Activated T-helper 17 cell treated with anti-CD3 and anti-CD28 coated beads, Interleukin-2, amount 50 U/mL, for 72 hours (primary cell): ENCODE data around the gene COLQ. TPM values are rescaled to one million over a fixed set of nuclear protein-coding genes. Genes with fewer than 3 reads are reported as not detected.

Experiments used
- ATAC-seq: fragments of 150-1000 bp; cut with Tn5 transposase; replicated peaks from 2 replicates; pipeline ENCODE4 v1.10.0; 2021; ENCODE audit warnings: mild to moderate bottlenecking, moderate library complexity
- H3K27ac Mint-ChIP-seq: one replicate; pipeline ENCODE4 v1.8.0; 2022; ENCODE audit warnings: mixed read lengths
- H3K27me3 Mint-ChIP-seq: one replicate; pipeline ENCODE4 v1.8.0; 2022; ENCODE audit warnings: mixed read lengths
- H3K36me3 Mint-ChIP-seq: one replicate; pipeline ENCODE4 v1.8.0; 2022; ENCODE audit warnings: low read depth, mild to moderate bottlenecking, mixed read lengths
- H3K4me1 Mint-ChIP-seq: one replicate; pipeline ENCODE4 v1.8.0; 2022; ENCODE audit warnings: mixed read lengths
- H3K4me3 Mint-ChIP-seq: one replicate; pipeline ENCODE4 v1.8.0; 2022; ENCODE audit warnings: mild to moderate bottlenecking, mixed read lengths
- H3K9me3 Mint-ChIP-seq: one replicate; pipeline ENCODE4 v1.8.0; 2022; ENCODE audit warnings: mixed read lengths
- total RNA-seq, 2 donors: library from RNA; stranded (reverse); gene quantifications; one replicate each; pipeline ENCODE4 v1.2.3, GENCODE V29; 2022

Gene COLQ
- total RNA-seq, 2 donors from 2014 or later = 2.7 to 6.1 TPM

DNA sequence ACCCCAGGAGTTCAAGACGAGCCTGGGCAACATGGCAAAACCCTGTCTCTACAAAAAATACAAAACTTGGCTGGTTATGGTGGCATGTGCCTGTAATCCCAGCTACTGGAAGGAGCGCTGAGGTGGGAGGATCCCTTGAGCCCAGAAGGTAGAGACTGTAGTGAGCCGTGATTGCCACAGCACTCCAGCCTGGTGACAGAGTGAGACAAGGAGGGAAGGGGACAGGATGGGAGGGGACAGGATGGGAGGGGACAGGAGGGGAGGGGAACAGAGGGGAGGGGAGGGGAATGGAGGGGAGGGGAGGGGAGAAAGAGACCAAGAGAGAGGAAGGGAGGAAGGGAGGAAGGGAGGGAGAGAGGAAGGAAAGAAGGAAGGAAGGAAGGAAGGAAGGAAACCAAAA lies 11.0 kb downstream of the COLQ start:
- ATAC-seq = no peak
- H3K36me3 Mint-ChIP-seq = no peaks in the 10 kb centered on the region
- no peak overlapping the region for H3K27ac Mint-ChIP-seq
- H3K9me3 Mint-ChIP-seq = no peaks in the 10 kb centered on the region
- no peak overlapping the region for H3K4me3 Mint-ChIP-seq
- H3K27me3 Mint-ChIP-seq = no peaks in the 10 kb centered on the region
- peaks cover 5% of the 10 kb centered on the region for H3K4me1 Mint-ChIP-seq

DNA sequence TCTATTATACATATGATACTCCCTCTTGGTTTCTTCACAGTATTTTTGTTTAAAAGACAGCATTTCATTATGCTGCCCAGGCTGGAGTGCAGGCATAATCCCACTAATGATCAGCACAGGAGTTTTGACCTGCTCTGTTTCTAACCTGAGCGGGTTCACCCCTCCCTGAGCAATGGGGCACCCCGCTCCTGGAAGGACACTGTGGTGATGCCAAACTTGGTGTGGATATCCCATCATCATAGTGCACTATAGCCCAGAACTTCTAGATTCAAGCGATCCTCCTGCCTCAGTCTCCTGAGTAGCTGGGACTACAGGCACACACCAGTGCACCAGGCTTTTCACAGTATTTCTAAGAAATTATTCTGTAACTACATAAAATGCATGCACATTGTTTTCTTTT lies 14.9 kb downstream of the COLQ start:
- ATAC-seq = no peak

DNA sequence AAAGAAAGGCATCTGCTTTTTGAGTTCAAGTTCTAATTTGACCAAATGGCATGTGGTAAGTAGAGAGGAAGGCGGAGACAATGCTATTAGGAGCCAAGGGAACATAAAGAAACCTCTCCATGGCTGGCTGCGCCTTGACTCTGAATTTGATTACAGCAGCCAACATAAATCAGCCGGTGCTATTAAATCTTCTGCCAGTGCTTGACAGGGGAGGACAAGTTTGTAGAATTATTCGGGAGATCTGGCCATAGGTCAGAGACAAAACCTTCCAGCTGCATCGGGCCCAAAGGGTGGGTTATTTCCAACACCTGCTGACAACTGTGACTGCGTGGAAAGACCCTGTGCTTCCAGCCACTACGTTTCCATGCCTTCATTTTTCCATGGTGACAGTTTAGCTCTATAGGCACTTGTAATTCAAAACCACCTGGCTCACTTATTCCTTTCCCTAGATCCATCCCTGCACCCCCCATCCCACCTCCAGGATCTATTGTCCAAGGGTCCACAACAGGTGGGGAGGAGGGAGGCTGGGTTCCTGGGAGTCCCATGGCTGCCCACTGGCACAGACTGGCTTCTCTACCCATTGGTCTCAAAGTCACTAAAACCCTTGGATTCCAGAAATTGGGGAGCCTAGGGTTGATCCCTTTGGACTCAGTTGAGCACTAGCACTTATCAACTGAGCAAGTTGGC lies 15.9 kb downstream of the COLQ start:
- peaks cover 10% of the 10 kb centered on the region for H3K4me1 Mint-ChIP-seq
- no peak overlapping the region for H3K27ac Mint-ChIP-seq
- ATAC-seq = no peak
- H3K27me3 Mint-ChIP-seq = no peaks in the 10 kb centered on the region
- H3K4me3 Mint-ChIP-seq = no peak overlapping the region
- H3K9me3 Mint-ChIP-seq = no peaks in the 10 kb centered on the region
- H3K36me3 Mint-ChIP-seq = no peaks in the 10 kb centered on the region

More for the DNA sequence above, 14.9 kb downstream of the COLQ start:
- no peaks in the 10 kb centered on the region for H3K36me3 Mint-ChIP-seq
- no peak overlapping the region for H3K4me3 Mint-ChIP-seq
- H3K27ac Mint-ChIP-seq = no peak overlapping the region
- H3K9me3 Mint-ChIP-seq = no peaks in the 10 kb centered on the region
- H3K4me1 Mint-ChIP-seq = peaks cover 8% of the 10 kb centered on the region
- no peaks in the 10 kb centered on the region for H3K27me3 Mint-ChIP-seq

DNA sequence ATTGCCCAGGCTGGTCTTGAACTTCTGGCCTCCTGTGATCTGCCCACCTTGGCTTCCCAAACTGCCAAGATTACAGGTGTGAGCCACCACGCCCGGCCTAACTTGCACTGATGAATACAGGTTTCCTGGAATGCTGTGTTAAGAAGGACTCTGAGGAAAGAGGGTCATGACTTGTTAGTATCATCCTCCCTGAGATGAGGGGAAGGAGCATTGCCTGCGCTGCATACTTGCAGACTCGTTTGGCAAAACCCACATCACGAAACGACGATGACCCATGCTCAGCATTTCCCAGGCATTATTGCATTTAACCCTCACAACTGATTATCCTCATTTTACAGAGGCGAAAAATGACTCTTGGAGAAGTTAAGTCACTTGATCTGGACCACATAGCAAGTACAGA lies 18.9 kb downstream of the COLQ start:
- no peak overlapping the region for H3K27ac Mint-ChIP-seq
- H3K4me1 Mint-ChIP-seq = peaks cover 24% of the 10 kb centered on the region
- H3K9me3 Mint-ChIP-seq = no peaks in the 10 kb centered on the region
- H3K27me3 Mint-ChIP-seq = no peaks in the 10 kb centered on the region
- ATAC-seq = no peak
- no peak overlapping the region for H3K4me3 Mint-ChIP-seq
- H3K36me3 Mint-ChIP-seq = no peaks in the 10 kb centered on the region

DNA sequence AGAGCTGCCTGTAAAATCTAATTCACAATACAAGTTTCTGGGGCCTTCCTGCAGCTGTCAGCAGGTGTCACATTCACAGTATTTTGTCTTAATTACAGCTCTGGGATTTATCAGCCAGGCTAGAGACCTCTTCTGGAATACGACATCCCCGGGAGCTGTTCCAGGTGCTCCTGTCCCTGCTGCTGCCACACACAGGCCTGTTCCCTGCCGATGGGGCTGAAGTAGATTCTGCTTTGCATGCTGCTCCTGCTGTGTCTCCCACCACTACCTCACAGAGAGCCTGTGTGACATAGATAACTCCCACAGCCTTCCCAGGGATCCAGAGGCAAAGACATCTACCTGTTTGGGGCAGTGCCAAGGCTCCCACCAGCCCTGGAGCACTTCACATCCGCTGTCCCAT lies 20.4 kb downstream of the COLQ start:
- H3K36me3 Mint-ChIP-seq = no peaks in the 10 kb centered on the region
- ATAC-seq = no peak
- peak overlapping the region; percentile 22 for H3K4me3 Mint-ChIP-seq
- H3K27me3 Mint-ChIP-seq = no peaks in the 10 kb centered on the region
- H3K9me3 Mint-ChIP-seq = no peaks in the 10 kb centered on the region
- peaks cover 29% of the 10 kb centered on the region for H3K4me1 Mint-ChIP-seq
- peak overlapping the region; percentile 8 for H3K27ac Mint-ChIP-seq

DNA sequence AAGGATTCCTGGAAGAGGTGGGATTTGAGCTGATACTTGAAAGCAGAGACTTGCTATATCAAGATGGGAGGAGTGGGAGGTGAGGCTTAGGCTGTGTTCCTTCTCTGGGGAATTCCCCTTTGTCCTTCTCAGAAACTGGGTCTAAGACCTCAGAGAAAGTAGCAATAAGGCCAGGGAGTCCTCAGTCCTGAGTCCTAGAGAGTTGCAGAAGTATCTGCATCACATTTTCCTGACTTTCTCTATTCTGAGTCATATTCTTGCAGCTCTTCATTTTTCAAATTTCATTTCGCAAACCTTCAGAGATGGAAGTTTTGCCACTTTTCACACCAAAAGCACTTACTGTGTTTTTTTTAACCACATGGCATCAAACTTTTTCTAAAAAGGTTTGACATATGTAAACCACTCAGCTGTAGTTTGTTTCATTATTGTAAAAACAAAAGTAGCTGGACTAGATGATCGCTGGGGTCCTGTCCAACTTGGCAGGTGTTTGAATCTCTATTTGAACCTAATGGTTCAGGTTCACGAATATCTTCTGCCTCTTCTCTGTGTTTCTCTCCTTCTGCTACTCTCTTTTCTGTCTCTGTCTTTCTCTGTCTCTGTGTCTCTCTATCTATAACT lies 21.3 kb downstream of the COLQ start:
- H3K9me3 Mint-ChIP-seq = no peaks in the 10 kb centered on the region
- H3K27me3 Mint-ChIP-seq = no peaks in the 10 kb centered on the region
- peak overlapping the region; percentile 8 for H3K27ac Mint-ChIP-seq
- H3K4me3 Mint-ChIP-seq = peak overlapping the region; percentile 22
- peak; percentile 90 for ATAC-seq
- H3K36me3 Mint-ChIP-seq = no peaks in the 10 kb centered on the region
- H3K4me1 Mint-ChIP-seq = peaks cover 29% of the 10 kb centered on the region

DNA sequence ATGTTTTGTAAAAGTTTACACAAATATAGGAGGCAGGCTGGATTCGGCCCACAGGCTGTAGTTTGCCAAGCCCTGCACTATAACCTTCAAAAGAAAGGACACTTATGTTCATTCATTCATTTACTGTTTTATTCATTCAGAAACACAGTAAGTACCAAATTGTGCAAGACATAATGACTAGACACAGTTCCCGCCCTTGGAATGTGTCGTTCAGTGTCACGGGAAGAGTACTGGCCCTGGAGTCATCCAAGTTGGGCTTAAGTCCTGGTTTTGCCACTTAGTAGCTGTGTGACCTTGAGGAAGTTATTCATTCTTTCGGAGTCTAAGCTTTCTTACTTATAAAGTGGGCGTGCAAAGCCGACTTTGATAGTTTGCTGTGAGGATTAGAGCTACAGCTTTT lies 22.0 kb downstream of the COLQ start:
- H3K4me3 Mint-ChIP-seq = peak overlapping the region; percentile 22
- H3K27me3 Mint-ChIP-seq = no peaks in the 10 kb centered on the region
- no peaks in the 10 kb centered on the region for H3K36me3 Mint-ChIP-seq
- H3K9me3 Mint-ChIP-seq = no peaks in the 10 kb centered on the region
- ATAC-seq = no peak
- peaks cover 29% of the 10 kb centered on the region for H3K4me1 Mint-ChIP-seq
- peak overlapping the region; percentile 8 for H3K27ac Mint-ChIP-seq

DNA sequence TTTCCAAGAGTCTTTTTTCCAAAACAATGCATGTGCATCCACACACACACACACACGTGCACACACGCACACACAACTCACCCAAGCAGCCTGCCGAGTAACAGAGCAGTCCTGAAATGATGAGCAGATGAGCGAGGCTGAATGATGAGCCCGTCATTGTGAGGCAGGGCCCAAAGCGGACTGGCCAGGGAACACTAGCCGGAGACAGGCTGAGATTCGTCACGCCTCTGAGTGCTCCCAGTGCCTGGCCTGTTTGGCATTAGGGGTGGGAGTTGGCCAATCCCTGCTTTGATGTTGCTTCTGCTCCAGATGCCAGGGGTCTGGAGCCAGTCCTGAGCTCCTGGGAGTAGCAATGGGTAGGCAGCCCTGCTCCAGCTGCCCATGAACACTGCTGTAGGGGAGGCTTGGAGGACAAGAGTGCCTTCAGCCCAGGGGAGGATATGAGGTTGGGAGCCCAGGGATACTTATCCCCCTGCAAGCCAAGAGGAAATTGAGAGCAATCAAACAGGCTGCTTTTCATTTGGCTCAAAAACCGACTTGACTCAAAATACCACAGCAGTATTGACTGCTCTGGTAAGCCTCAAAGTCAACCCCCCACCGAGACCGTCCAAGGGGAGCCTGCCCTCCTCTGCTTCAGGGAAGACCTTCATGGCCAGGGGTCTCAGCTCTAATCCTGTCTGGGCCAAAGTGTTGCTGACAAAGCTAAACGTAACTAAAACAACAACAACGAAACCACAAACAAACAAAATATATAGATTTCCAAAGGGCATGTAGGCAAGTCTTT lies 22.9 kb downstream of the COLQ start:
- Mint-ChIP-seq H3K36me3 (no peaks in the 10 kb centered on the region), H3K4me1 (peaks cover 29% of the 10 kb centered on the region)

DNA sequence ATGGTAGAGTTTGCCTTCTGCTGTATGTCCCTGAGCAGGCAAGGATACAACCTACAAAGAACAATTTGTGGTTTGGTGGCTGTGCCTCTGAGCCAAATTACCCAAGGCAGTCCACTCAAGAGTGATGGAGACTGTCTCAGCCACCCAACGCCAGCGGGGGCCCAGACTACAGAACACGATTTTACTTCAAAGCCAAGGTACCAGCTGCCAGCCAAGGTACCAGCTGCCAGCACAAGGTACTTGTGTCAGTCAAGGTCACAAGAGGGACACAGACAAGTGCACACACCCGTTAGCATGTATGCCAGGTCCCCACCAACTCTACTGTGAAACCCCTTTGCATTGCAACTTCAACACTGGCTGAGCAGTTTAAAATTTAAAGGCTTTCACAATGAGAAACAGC lies 23.5 kb downstream of the COLQ start:
- Mint-ChIP-seq H3K4me3 (no peak overlapping the region), H3K27ac (no peak overlapping the region), H3K27me3 (no peaks in the 10 kb centered on the region), H3K36me3 (no peaks in the 10 kb centered on the region), H3K9me3 (no peaks in the 10 kb centered on the region), H3K4me1 (peaks cover 29% of the 10 kb centered on the region)
- no peak for ATAC-seq

More for the DNA sequence above, 22.9 kb downstream of the COLQ start:
- Mint-ChIP-seq H3K27ac (no peak overlapping the region), H3K4me3 (no peak overlapping the region), H3K9me3 (no peaks in the 10 kb centered on the region), H3K27me3 (no peaks in the 10 kb centered on the region)
- ATAC-seq = no peak

DNA sequence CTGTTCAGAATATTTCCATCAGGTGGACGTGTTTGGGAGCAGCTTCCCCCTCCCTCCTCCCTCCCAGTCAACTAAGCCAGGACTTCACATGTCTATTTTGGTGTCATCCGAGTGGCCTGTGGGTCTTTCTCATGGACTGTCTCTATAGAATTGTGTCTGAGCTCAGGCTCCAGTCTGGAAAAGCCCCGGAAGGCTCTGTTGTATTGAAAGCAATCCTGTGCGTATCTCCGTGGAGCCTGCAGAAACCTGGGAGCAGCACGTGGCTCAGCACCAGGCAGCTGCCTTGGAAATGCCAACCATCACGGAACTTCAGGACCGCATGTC lies 25.2 kb downstream of the COLQ start:
- Mint-ChIP-seq H3K27me3 (no peaks in the 10 kb centered on the region), H3K27ac (no peak overlapping the region), H3K36me3 (no peaks in the 10 kb centered on the region), H3K9me3 (no peaks in the 10 kb centered on the region), H3K4me3 (no peak overlapping the region), H3K4me1 (peaks cover 23% of the 10 kb centered on the region)
- no peak for ATAC-seq

DNA sequence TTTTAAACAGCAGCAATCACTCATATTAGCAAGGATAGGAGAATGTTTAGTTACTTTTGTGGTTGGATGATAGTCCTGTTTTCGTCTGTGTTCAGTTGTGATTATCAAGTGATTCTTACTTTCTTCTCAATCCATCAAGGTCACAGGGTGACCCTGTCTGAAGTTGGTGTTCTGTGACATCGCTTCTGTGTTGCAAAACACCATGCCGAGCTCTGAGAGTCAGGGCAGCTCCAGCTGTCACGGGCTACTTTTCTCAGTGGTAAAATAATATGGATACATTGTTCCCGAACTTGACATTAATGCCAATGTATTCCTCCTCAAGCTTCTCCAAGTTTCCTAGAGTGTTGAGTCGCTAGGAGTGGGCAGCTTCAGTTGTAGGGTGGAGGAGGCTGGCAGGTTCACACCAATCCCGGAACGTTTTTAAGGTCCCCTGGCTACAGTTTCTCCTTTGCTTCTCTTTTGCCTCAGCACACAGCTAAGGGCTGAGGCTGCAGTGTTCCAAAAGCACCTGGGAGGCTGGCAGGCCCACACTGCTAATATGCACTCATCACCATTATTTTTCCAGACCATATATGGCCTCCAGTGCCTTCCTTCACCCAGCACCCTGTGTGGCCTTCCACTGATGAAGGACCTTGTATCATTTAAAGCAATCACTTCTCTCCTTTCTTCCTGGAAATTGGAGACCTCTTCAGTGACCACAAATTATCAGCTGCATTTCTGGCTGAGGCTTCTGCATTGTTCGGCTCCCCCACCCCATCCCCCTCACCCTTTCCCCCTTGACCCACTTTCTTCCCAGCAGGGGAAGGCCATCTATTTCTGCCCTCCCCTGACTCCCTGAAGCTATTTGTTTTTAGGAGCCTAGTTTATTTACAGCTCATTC lies 25.8 kb downstream of the COLQ start:
- H3K4me1 Mint-ChIP-seq = peaks cover 19% of the 10 kb centered on the region
- ATAC-seq = no peak
- no peaks in the 10 kb centered on the region for H3K27me3 Mint-ChIP-seq

DNA sequence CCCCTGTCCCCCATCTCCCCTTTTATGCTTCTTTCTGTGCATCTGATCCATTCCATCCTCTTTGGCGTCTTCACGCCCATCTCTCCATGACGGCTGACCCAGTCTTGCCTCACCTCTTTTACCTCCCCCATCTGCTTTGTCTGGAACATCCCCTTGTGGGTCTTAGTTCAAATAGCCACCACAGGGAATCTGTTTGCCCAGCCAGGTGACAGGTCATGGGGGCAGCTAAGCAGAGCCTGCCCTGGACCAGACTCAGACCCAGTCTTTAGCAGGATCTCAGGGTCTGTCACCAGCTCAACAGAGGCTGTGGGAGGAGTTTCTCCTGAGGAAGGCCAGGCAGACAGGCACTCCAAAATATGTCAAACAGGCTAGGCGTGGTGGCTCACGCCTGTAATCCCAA lies 28.1 kb downstream of the COLQ start:
- Mint-ChIP-seq H3K4me1 (peaks cover 5% of the 10 kb centered on the region), H3K4me3 (no peak overlapping the region), H3K36me3 (no peaks in the 10 kb centered on the region), H3K27ac (no peak overlapping the region), H3K9me3 (no peaks in the 10 kb centered on the region), H3K27me3 (no peaks in the 10 kb centered on the region)
- ATAC-seq = no peak

More for the DNA sequence above, 25.8 kb downstream of the COLQ start:
- Mint-ChIP-seq H3K4me3 (no peak overlapping the region), H3K27ac (no peak overlapping the region), H3K36me3 (no peaks in the 10 kb centered on the region), H3K9me3 (no peaks in the 10 kb centered on the region)

DNA sequence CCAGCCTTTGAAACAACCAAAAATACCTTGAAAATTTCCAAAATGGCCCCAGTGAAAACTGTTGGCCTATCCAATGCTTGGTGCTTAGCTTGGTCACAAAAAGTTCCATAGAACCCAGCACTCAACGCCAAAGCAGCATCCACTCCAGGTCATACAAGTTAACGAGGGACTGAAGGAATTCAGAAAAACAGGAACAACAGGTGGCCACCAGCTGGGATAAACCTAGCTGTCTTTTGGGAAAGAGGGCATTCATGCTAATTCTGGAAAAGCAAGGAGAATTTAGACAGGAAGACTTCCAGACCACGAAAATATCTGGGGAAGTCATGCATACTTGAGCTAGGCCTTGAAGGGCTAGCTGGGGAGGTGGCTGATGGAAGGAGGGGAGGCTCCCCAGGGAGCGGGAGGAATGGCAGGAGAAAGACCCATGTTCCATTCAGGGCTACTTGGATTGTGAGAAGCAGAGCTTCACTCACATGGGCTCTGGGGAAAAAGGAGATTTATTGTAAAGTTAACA lies 28.6 kb downstream of the COLQ start:
- H3K9me3 Mint-ChIP-seq = no peaks in the 10 kb centered on the region
- ATAC-seq = no peak
- H3K4me1 Mint-ChIP-seq = peaks cover 5% of the 10 kb centered on the region
- no peak overlapping the region for H3K27ac Mint-ChIP-seq
- no peaks in the 10 kb centered on the region for H3K36me3 Mint-ChIP-seq
- no peak overlapping the region for H3K4me3 Mint-ChIP-seq
- no peaks in the 10 kb centered on the region for H3K27me3 Mint-ChIP-seq

DNA sequence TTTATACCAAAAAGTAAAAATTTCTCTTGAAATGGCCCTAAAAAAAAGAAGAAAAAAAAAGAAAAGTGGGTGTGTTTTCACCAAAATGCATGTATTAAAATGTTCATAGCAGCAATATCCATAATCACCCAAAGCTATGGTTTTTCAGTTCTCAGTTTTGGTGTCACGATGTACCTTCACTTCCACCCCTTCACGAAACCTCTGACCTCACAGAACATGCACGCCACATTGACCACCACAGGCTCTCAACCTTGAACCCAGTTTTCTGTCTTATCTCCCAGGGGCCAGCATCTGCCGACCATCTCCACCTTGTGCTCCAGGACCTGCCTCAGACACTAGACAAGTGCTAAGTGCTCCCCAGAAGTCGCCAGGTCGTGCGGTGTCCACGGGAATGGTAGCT lies 30.4 kb downstream of the COLQ start:
- ATAC-seq = no peak
- Mint-ChIP-seq H3K4me3 (no peak overlapping the region), H3K36me3 (no peaks in the 10 kb centered on the region), H3K27ac (no peak overlapping the region), H3K4me1 (no peaks in the 10 kb centered on the region), H3K9me3 (no peaks in the 10 kb centered on the region), H3K27me3 (no peaks in the 10 kb centered on the region)
